Measurements from ENCODE around the gene FARP1.

FARP1 gene

DNA sequence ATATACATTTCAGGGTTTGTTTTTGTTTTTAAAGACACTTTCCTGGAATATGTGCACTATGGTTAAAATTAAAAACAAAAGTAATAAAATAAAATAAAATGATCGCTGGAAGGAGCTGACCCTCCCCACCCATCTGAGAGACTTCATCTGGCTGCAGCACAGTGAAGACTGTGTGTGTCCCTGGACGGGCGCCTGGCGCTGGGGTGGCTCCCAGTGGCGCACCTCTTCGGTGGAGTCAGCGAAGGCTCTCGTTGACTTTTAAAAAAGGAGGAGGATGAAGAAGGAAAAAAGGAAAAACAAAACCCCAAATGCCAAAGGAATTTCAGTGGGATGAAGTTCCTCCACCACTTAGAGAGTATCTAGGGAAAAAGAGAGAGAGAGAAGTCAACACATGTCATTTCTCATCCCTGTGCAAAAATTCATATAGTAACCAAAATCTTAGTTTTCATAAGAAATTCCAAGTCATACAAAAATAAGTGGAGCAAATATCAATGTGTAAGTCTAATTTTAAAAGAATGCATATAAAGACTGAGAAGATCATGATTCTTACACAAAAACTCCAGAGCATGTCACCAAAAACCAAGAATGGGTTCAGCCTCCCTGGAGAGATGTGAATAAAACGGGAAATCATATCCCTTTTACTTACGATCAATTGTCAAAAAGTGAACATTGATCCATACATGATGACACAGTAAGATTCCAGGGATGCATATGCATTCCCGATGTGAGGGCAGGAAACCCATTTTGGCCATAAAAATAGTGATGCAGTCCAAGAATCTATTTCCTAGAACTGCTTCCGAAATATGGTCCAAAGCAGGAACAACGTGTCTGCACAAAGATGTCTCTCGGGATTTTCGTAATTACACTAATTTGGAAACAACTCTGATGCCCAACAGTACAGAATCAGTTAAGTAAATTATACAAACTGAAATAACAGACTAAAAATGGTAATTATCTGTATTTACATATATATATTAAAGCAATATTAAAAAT, 310.3 kb downstream of the FARP1 start:
- FAIRE-seq (no peak), DNase-seq (ENCODE audit: insufficient read length, low spot score) (no peak)
- no peak for TF ChIP-seq POLR2A (IDR thresholded peaks at IDR 0.05; ENCODE audit: low read depth, low read length)

DNA sequence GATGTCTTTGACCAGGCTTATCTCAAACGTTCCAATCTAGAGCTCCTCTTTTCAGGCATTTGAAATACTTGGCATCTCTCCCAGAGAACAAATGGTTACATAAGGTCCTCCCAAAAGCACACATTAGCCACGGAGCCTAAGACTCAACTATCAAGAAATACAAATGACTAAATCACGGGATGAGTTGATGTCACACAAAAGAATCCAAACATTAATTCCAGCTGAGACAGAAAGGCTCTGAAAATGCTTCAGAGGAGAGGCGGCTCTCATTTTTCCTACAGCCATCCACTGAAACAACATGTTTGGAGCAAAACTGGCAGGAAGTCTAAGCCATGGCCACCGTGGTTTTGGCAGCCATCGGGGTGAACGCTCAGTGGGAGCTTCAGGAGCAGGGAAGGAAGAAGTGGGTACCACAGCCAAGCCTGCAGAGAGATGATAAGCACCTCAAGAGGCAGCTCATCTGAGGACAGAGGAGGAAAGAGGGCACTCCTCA, 311.5 kb downstream of the FARP1 start:
- DNase-seq (ENCODE audit: insufficient read length, low spot score), result no peak
- FAIRE-seq, result peak; percentile 62
- no peak for TF ChIP-seq POLR2A (IDR thresholded peaks at IDR 0.05; ENCODE audit: low read depth, low read length)

DNA sequence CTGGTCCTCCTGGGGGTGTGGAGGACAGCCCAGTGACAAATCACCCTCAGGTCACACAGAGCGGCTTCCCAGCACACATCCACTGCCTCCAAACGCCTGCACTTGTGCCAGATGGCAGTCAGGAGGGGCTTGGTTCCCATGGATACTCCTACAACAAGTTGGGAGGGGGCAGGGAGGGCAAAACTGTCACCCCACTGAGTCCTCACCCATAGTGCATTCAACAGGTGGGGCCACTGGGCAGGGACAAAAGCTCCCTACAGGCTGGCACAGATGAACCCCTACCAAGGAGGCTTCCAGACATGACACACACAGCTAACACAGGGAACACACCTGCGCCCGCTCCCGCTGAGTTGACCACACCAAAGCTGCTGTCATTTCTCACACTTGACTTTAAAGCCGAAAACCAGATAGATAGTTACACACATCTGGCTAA, 313.5 kb downstream of the FARP1 start:
- TF ChIP-seq POLR2A (IDR thresholded peaks at IDR 0.05; ENCODE audit: low read depth, low read length), result no peak
- no peak for FAIRE-seq

DNA sequence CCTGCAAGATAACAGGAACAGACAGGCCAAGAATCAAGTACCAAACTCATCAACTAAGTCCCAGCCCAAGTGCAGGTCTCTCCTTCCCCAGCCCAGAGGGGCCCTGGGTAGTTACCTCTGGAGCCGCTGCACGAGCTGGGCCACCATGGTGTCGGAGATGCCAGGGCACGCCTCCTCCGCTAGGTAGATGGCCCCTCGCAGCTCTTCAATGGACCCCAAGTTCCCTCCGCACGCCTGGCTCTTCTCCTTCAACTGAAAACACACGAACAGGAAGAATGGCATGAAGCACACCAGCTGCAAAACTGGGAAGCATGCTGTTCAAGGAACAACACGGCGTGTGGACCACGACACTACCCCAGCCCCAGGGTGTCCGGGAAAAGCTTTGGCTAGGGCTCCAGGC, 314.2 kb downstream of the FARP1 start:
- no peak for TF ChIP-seq POLR2A (IDR thresholded peaks at IDR 0.05; ENCODE audit: low read depth, low read length)
- FAIRE-seq, result no peak
- DNase-seq (ENCODE audit: insufficient read length, low spot score), result no peak

More for the DNA sequence above, 313.5 kb downstream of the FARP1 start:
- no peak for DNase-seq (ENCODE audit: insufficient read length, low spot score)

DNA sequence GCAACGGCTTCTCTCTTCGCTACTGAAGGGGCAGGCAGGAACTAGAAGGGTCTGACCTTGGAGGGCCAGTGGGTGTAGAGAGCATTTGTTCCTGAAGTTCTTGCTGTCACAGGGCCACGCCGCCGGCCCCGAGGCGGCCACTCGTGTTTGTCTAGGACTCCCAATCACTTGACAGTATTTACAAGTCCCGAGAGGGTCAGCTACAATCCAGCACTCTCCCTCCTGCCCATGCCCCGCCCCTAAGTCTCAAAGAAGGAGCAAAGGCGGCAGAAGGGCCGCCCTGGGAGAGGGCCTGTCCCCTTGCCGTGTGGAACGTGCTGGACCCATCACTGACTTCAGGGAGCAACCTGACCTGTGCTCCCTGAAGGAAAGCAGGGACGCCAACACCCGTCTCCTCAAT, 315.5 kb downstream of the FARP1 start:
- DNase-seq (ENCODE audit: insufficient read length, low spot score) (no peak), FAIRE-seq (no peak)
- no peak for TF ChIP-seq POLR2A (IDR thresholded peaks at IDR 0.05; ENCODE audit: low read depth, low read length)

DNA sequence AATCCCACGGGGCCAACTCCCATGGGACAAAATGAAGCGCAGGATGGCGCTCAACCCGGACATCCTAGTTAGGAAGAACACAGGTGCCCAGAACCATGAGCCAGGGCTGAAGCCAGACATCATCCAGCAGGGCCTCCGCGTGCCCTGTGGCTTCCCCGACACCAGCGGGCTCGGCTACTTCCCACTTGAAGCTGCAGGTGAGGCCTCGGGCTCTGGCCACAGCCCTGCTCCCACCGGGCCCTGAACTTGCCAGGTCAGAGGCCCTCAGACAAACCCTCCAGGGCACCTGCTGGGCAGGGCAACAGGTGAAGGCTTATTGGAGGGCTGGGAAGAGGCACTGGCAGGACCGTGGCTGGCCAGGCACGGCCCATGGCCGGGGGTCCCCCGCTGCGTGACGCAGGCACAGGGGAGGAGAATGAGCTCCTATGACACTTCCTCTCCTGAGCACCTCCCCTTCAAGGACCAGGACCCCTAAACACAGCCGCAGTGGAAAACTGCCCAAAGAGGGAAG, 316.3 kb downstream of the FARP1 start:
- no peak for TF ChIP-seq POLR2A (IDR thresholded peaks at IDR 0.05; ENCODE audit: low read depth, low read length)
- FAIRE-seq (no peak), DNase-seq (ENCODE audit: insufficient read length, low spot score) (no peak)

- TF ChIP-seq POLR2A (IDR thresholded peaks at IDR 0.05; ENCODE audit: low read depth, low read length), result no peak
- DNase-seq (ENCODE audit: insufficient read length, low spot score) (no peak), FAIRE-seq (no peak)
These were observed 317.0 kb downstream of the FARP1 start for GRCh38 chr13:98459721-98460370.

DNA sequence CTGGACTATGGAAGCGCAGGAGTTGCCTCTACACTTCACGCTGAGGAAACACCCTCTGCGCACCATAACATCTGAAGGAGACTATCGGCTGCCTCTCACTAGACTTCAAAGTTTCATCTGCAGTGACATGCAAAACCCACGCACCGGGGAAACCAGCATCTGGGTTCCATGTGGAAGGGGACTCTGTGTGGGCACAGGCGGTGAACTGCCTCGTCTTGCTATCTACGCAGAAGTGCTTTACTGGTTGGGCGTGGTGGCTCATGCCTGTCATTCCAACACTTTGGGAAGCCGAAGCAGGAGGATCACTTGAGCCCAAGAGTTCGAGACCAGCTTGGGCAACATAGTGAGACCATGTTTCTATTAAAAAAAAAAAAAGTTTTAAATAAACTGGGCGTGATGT, 317.6 kb downstream of the FARP1 start:
- no peak for TF ChIP-seq POLR2A (IDR thresholded peaks at IDR 0.05; ENCODE audit: low read depth, low read length)
- no peak for FAIRE-seq
- no peak for DNase-seq (ENCODE audit: insufficient read length, low spot score)

GRCh38 chr13:98461486-98462240, 318.8 kb downstream of the FARP1 start:
- no peak for TF ChIP-seq POLR2A (IDR thresholded peaks at IDR 0.05; ENCODE audit: low read depth, low read length)
- DNase-seq (ENCODE audit: insufficient read length, low spot score), result no peak
- no peak for FAIRE-seq

DNA sequence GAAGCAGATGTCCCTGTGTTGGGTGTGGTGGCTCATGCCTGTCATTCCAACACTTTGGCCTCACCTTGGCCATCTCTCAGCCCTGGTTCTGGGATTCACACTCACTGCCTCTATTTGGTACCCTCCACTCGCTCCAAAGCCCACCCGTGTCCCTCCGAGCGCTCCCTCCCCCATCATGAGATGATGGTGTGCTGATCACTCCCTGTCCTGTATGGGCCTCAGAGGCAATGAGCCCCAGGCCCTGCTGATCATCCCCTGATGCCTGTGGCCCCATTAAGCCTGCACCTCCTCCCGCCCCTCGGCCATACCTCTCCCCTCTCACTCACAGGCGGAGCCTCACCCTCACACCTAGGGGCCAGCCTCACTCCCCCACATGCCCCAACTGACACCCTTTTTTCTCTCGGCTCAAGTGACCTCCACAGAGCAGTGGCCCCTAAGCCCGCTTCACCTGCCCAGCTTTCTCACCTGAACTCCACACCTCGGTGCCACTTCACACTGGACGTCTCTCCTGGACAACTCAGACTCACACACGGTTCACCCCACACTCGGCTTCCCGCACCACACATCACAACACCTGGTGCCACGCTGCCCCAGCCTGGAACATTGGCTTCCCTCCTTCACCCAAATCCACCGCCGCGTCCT, 319.5 kb downstream of the FARP1 start:
- TF ChIP-seq POLR2A (IDR thresholded peaks at IDR 0.05; ENCODE audit: low read depth, low read length), result no peak
- DNase-seq (ENCODE audit: insufficient read length, low spot score), result no peak
- no peak for FAIRE-seq

- TF ChIP-seq POLR2A (IDR thresholded peaks at IDR 0.05; ENCODE audit: low read depth, low read length), result no peak
- DNase-seq (ENCODE audit: insufficient read length, low spot score) (no peak), FAIRE-seq (no peak)
These were observed 320.1 kb downstream of the FARP1 start for GRCh38 chr13:98462946-98463345.

- FAIRE-seq (no peak), DNase-seq (ENCODE audit: insufficient read length, low spot score) (peak; percentile 77)
These were observed 323.8 kb downstream of the FARP1 start for GRCh38 chr13:98466634-98467236.

More at GRCh38 chr13:98466634-98467236, 323.8 kb downstream of the FARP1 start:
- no peak for TF ChIP-seq POLR2A (IDR thresholded peaks at IDR 0.05; ENCODE audit: low read depth, low read length)
